SIG-M5 (cell line): Measurements from ENCODE around the gene LSP1.
"Not testable (repeated sequence)": the region's sequence is repeated elsewhere in the genome, so short reads cannot be mapped to it uniquely, and the experiment has no call there.

ENCODE experiments used
- DNase-seq: peaks from one replicate; lab custom pipeline; 2025; lab: John Stamatoyannopoulos, UW

The LSP1 gene

GRCh38 chr11:1928891-1929541 lies 76.1 kb downstream of the LSP1 start:
- DNase-seq, result no peak

- DNase-seq, result no peak
These were observed 77.0 kb downstream of the LSP1 start for GRCh38 chr11:1929621-1930461.

GRCh38 chr11:1930462-1930830 lies 77.6 kb downstream of the LSP1 start:
- DNase-seq, result no peak

GRCh38 chr11:1931341-1932104 lies 78.6 kb downstream of the LSP1 start:
- no peak for DNase-seq

GRCh38 chr11:1932105-1932480 lies 79.2 kb downstream of the LSP1 start:
- no peak for DNase-seq

GRCh38 chr11:1932681-1933080 lies 79.8 kb downstream of the LSP1 start:
- no peak for DNase-seq

GRCh38 chr11:1933416-1934334 lies 80.8 kb downstream of the LSP1 start:
- no peak for DNase-seq

- no peak for DNase-seq
These were observed 81.7 kb downstream of the LSP1 start for GRCh38 chr11:1934335-1935155.

- DNase-seq, result no peak
These were observed 82.5 kb downstream of the LSP1 start for GRCh38 chr11:1935156-1936071.

GRCh38 chr11:1936072-1936780 lies 83.3 kb downstream of the LSP1 start:
- DNase-seq, result no peak

- DNase-seq, result no peak
These were observed 84.1 kb downstream of the LSP1 start for GRCh38 chr11:1936781-1937615.

- no peak for DNase-seq
These were observed 84.9 kb downstream of the LSP1 start for GRCh38 chr11:1937616-1938342.

- DNase-seq, result no peak
These were observed 85.6 kb downstream of the LSP1 start for GRCh38 chr11:1938343-1939005.

- DNase-seq, result no peak
These were observed 86.2 kb downstream of the LSP1 start for GRCh38 chr11:1939006-1939625.

- not testable (repeated sequence) for DNase-seq
These were observed 86.9 kb downstream of the LSP1 start for GRCh38 chr11:1939788-1940187.
